Stimulated activated memory B cell treated with anti-CD40 and anti-IgM and Interleukin-4, amounts not matched to agents 10 μg/mL and 1 μg/mL and 100 μg/mL, for 72 hours (primary cell): ENCODE data around the gene LPAR5.
"Not testable (repeated sequence)": the region's sequence is repeated elsewhere in the genome, so short reads cannot be mapped to it uniquely, and the experiment has no call there.

Experiments
- ATAC-seq: fragments of 150-1000 bp; cut with Tn5 transposase; 2 replicates; pipeline ENCODE4 v1.10.0; 2021
- H3K27ac Mint-ChIP-seq: one replicate; pipeline ENCODE4 v1.8.0; 2022; ENCODE audit warnings: mild to moderate bottlenecking, mixed read lengths
- H3K27me3 Mint-ChIP-seq: one replicate; pipeline ENCODE4 v1.8.0; 2022; ENCODE audit warnings: mixed read lengths
- H3K36me3 Mint-ChIP-seq: one replicate; pipeline ENCODE4 v1.8.0; 2022; ENCODE audit warnings: mixed read lengths
- H3K4me1 Mint-ChIP-seq: one replicate; pipeline ENCODE4 v1.8.0; 2022; ENCODE audit warnings: mixed read lengths
- H3K4me3 Mint-ChIP-seq: one replicate; pipeline ENCODE4 v1.8.0; 2022; ENCODE audit warnings: mild to moderate bottlenecking, moderate library complexity, mixed read lengths
- H3K9me3 Mint-ChIP-seq: one replicate; pipeline ENCODE4 v1.8.0; 2022; ENCODE audit warnings: mixed read lengths

The LPAR5 gene

GRCh38 chr12:6605421-6606330, 30.1 kb downstream of the LPAR5 start:
- Mint-ChIP-seq H3K27me3 (no peaks in the 10 kb centered on the region), H3K4me1 (peaks cover 43% of the 10 kb centered on the region), H3K27ac (no peak overlapping the region), H3K4me3 (no peak overlapping the region), H3K9me3 (no peaks in the 10 kb centered on the region), H3K36me3 (peaks cover 44% of the 10 kb centered on the region)
- peak; percentile 25 for ATAC-seq

- peaks cover 56% of the 10 kb centered on the region for H3K36me3 Mint-ChIP-seq
- H3K27me3 Mint-ChIP-seq, result no peaks in the 10 kb centered on the region
- H3K9me3 Mint-ChIP-seq, result no peaks in the 10 kb centered on the region
- peaks cover 42% of the 10 kb centered on the region for H3K4me1 Mint-ChIP-seq
- H3K27ac Mint-ChIP-seq, result no peak overlapping the region
- ATAC-seq, result no peak
- H3K4me3 Mint-ChIP-seq, result no peak overlapping the region
Measured at GRCh38 chr12:6604259-6605029, 31.3 kb downstream of the LPAR5 start.

- Mint-ChIP-seq H3K27me3 (no peaks in the 10 kb centered on the region), H3K27ac (peak overlapping the region; percentile 86), H3K9me3 (no peaks in the 10 kb centered on the region), H3K4me3 (peak overlapping the region; percentile 65), H3K4me1 (peaks cover 42% of the 10 kb centered on the region), H3K36me3 (peaks cover 67% of the 10 kb centered on the region)
- ATAC-seq, result no peak
Measured at GRCh38 chr12:6603095-6603567, 32.6 kb downstream of the LPAR5 start.

- no peak overlapping the region for H3K4me3 Mint-ChIP-seq
- no peak for ATAC-seq
- peaks cover 42% of the 10 kb centered on the region for H3K4me1 Mint-ChIP-seq
- no peaks in the 10 kb centered on the region for H3K9me3 Mint-ChIP-seq
- H3K27ac Mint-ChIP-seq, result peak overlapping the region; percentile 86
- peaks cover 73% of the 10 kb centered on the region for H3K36me3 Mint-ChIP-seq
- no peaks in the 10 kb centered on the region for H3K27me3 Mint-ChIP-seq
Measured at GRCh38 chr12:6602526-6602925, 33.2 kb downstream of the LPAR5 start.

- not testable (repeated sequence) for H3K4me3 Mint-ChIP-seq, ATAC-seq
Measured at GRCh38 chr12:6595673-6596072, 40.1 kb downstream of the LPAR5 start.

GRCh38 chr12:6592087-6592486, 43.7 kb downstream of the LPAR5 start:
- Mint-ChIP-seq H3K27ac (no peak overlapping the region), H3K4me1 (peaks cover 11% of the 10 kb centered on the region), H3K27me3 (no peaks in the 10 kb centered on the region), H3K4me3 (no peak overlapping the region), H3K36me3 (peaks cover 80% of the 10 kb centered on the region), H3K9me3 (no peaks in the 10 kb centered on the region)
- no peak for ATAC-seq

More at GRCh38 chr12:6595673-6596072, 40.1 kb downstream of the LPAR5 start:
- not testable (repeated sequence) for H3K27me3 Mint-ChIP-seq, H3K9me3 Mint-ChIP-seq
- peaks cover 86% of the 10 kb centered on the region for H3K36me3 Mint-ChIP-seq
- peaks cover 11% of the 10 kb centered on the region for H3K4me1 Mint-ChIP-seq
- H3K27ac Mint-ChIP-seq, result peak overlapping the region; percentile 72

- not testable (repeated sequence) for H3K27ac Mint-ChIP-seq, H3K4me1 Mint-ChIP-seq, H3K9me3 Mint-ChIP-seq, H3K4me3 Mint-ChIP-seq, ATAC-seq, H3K27me3 Mint-ChIP-seq
- peaks cover 69% of the 10 kb centered on the region for H3K36me3 Mint-ChIP-seq
Measured at GRCh38 chr12:6586569-6586968, 49.2 kb downstream of the LPAR5 start.

GRCh38 chr12:6584293-6584692, 51.5 kb downstream of the LPAR5 start:
- Mint-ChIP-seq H3K9me3 (no peaks in the 10 kb centered on the region), H3K4me3 (no peak overlapping the region), H3K36me3 (peaks cover 70% of the 10 kb centered on the region), H3K27ac (no peak overlapping the region), H3K4me1 (no peaks in the 10 kb centered on the region), H3K27me3 (no peaks in the 10 kb centered on the region)
- no peak for ATAC-seq

GRCh38 chr12:6582959-6583358, 52.8 kb downstream of the LPAR5 start:
- Mint-ChIP-seq H3K4me3 (no peak overlapping the region), H3K4me1 (no peaks in the 10 kb centered on the region), H3K36me3 (peaks cover 68% of the 10 kb centered on the region), H3K9me3 (no peaks in the 10 kb centered on the region), H3K27ac (no peak overlapping the region), H3K27me3 (no peaks in the 10 kb centered on the region)
- no peak for ATAC-seq

- no peak for ATAC-seq
- Mint-ChIP-seq H3K27ac (no peak overlapping the region), H3K27me3 (no peaks in the 10 kb centered on the region), H3K36me3 (peaks cover 68% of the 10 kb centered on the region), H3K4me1 (no peaks in the 10 kb centered on the region), H3K4me3 (no peak overlapping the region), H3K9me3 (no peaks in the 10 kb centered on the region)
Measured at GRCh38 chr12:6582196-6582595, 53.6 kb downstream of the LPAR5 start.

- H3K36me3 Mint-ChIP-seq, result peaks cover 70% of the 10 kb centered on the region
- ATAC-seq, result no peak
- H3K27ac Mint-ChIP-seq, result peak overlapping the region; percentile 3
- H3K27me3 Mint-ChIP-seq, result no peaks in the 10 kb centered on the region
- H3K9me3 Mint-ChIP-seq, result no peaks in the 10 kb centered on the region
- no peak overlapping the region for H3K4me3 Mint-ChIP-seq
- H3K4me1 Mint-ChIP-seq, result peaks cover 8% of the 10 kb centered on the region
Measured at GRCh38 chr12:6575648-6576047, 60.1 kb downstream of the LPAR5 start.

GRCh38 chr12:6574576-6575295, 61.0 kb downstream of the LPAR5 start:
- Mint-ChIP-seq H3K27ac (no peak overlapping the region), H3K4me1 (peaks cover 17% of the 10 kb centered on the region), H3K36me3 (peaks cover 73% of the 10 kb centered on the region), H3K27me3 (no peaks in the 10 kb centered on the region), H3K9me3 (no peaks in the 10 kb centered on the region), H3K4me3 (no peak overlapping the region)
- no peak for ATAC-seq

GRCh38 chr12:6573001-6573400, 62.8 kb downstream of the LPAR5 start:
- H3K36me3 Mint-ChIP-seq, result peaks cover 70% of the 10 kb centered on the region
- H3K27me3 Mint-ChIP-seq, result no peaks in the 10 kb centered on the region
- H3K9me3 Mint-ChIP-seq, result no peaks in the 10 kb centered on the region
- H3K27ac Mint-ChIP-seq, result no peak overlapping the region
- no peak overlapping the region for H3K4me3 Mint-ChIP-seq
- H3K4me1 Mint-ChIP-seq, result peaks cover 26% of the 10 kb centered on the region
- no peak for ATAC-seq

GRCh38 chr12:6570264-6570887, 65.4 kb downstream of the LPAR5 start:
- no peak for ATAC-seq
- peaks cover 67% of the 10 kb centered on the region for H3K36me3 Mint-ChIP-seq
- peak overlapping the region; percentile 31 for H3K4me3 Mint-ChIP-seq
- H3K27me3 Mint-ChIP-seq, result no peaks in the 10 kb centered on the region
- H3K4me1 Mint-ChIP-seq, result peaks cover 51% of the 10 kb centered on the region
- H3K27ac Mint-ChIP-seq, result peak overlapping the region; percentile 79
- H3K9me3 Mint-ChIP-seq, result no peaks in the 10 kb centered on the region

GRCh38 chr12:6569786-6570185, 66.0 kb downstream of the LPAR5 start:
- Mint-ChIP-seq H3K27me3 (no peaks in the 10 kb centered on the region), H3K9me3 (no peaks in the 10 kb centered on the region), H3K27ac (peak overlapping the region; percentile 79), H3K4me3 (peak overlapping the region; percentile 48), H3K36me3 (peaks cover 62% of the 10 kb centered on the region), H3K4me1 (peaks cover 51% of the 10 kb centered on the region)
- ATAC-seq, result no peak
